ENCODE measurements around the gene HSP90AA1.

HSP90AA1 gene

DNA sequence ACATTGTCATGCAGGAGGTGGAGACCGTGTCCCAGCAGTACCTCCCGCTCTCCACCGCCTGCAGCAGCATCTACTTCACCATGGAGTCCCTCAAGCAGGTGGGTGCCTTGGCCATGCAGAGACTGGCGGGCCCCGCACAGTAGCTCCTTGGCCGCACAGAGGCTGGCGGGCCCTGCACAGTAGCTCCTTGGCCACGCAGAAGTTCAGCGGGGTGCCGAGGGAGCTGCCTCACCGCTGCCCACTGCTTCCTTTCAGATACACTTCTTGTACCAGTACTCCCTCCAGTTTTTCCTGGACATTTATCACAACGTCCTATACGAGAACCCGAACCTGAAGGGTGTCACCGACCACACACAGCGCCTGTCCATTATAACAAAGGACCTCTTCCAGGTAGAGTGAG is 47.7 kb downstream of the HSP90AA1 start:
- DNase-seq (ENCODE audit: low read depth) = no peak

DNA sequence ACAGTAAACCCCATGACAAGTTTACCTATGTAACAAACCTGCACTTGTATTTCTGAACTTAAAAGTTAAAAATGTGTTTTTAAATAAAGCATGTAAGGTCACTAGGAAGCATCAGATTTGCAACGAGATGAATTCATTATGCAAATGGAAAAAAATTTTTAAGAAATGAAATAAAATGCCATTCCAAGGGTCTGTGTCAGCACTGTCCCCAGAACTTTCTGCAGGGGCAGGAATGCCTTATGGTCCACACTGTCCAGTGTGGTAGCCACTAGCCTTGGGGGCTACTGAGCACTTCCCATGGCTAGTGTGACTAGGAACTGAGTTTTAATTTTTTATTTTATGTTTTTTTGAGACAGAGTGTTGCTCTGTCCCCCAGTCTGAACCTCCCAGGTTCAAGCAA is 49.2 kb downstream of the HSP90AA1 start:
- DNase-seq (ENCODE audit: low read depth) = no peak

DNA sequence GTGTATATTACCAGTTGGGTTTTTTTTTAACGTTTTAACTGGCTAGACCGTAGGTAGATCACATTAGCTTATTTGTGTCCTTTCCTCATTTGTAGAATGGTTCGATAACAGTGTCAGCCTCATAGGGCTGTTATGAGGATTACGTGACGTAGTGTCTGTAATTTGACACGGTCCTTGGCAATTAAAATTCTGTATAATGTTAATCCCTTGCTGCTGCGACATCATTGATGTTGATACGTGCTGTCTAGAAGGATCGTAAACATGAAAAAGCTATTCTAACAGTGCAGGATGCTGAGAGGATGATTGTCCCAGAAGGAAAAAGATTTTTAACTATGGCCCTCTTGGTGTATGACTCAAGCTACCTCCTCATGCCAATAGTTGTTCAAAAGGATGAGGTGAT is 50.9 kb downstream of the HSP90AA1 start:
- DNase-seq (ENCODE audit: low read depth) = no peak

DNA sequence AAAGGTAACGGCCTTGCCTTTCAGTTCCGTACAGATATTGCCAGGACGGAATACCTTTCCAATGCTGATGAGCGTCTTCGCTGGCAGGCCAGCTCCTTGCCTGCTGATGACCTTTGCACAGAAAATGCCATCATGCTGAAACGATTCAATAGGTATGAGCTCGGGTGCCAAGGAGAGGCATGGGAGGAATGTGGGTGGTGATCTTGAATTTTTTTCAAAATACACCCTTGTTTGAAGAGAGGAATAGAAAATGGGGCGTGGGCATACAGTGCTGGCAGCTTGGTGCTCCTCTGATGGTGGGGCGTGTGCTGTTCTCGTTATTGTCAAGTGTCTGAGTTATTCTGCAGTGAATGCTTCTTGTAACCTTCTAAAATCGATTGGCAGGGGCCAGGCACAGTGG is 52.5 kb downstream of the HSP90AA1 start:
- DNase-seq (ENCODE audit: low read depth) = no peak

DNA sequence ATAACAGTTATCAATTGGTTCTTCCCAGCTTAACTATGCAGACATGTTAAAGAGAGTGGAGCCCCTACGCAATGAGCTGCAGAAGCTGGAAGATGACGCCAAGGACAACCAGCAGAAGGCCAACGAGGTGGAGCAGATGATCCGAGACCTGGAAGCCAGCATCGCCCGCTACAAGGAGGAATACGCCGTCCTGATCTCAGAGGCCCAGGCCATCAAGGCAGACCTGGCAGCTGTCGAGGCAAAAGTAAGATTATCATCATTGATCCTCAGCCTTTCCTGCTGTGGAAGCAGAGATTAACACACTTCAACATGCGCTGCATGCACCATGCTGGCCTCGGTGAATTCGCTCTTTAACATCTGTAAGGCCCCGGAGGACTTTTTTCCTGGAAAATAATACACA is 53.6 kb downstream of the HSP90AA1 start:
- no peak for DNase-seq (ENCODE audit: low read depth)

Measured in activated T-helper 9 cell treated with anti-CD3 and anti-CD28 coated beads, Interleukin-2, amount 50 U/mL, for 16 hours (primary cell).